K562 (cell line): ENCODE results near the gene KCTD1. TPM values are rescaled to one million over a fixed set of nuclear protein-coding genes. Genes with fewer than 3 reads are reported as not detected.

Experiments used
- ATAC-seq: fragments of 200-7000 bp; cut with Tn5 transposase; 3 replicates; pipeline ENCODE4 v1.9.1; 2020; ENCODE audit warnings: moderate library complexity
- BruUV-seq: library from RNA; stranded (reverse); fragments of 400-500 nt; replicated peaks from 2 replicates; lab custom pipeline; 2021; lab: Mats Ljungman, UMichigan
- CTCF ChIA-PET: fragments of 300-600 bp; formaldehyde crosslinking; extraction: SDS; loops from one replicate; lab custom pipeline; 2021; ENCODE audit warnings: low intra/inter-chr PET ratio; lab: Yijun Ruan, JAX
- POLR2A ChIA-PET: fragments of 300-600, 350-650 bp; sonication (Branson Sonifier 250); formaldehyde crosslinking; extraction: SDS; loops from one replicate; lab custom pipeline; 2021; ENCODE audit warnings: antibody characterized with exemption, inconsistent platforms; lab: Yijun Ruan, JAX
- DNase-seq, 4 experiments: peaks; one replicate each; pipeline versions ENCODE4 v3.0.0 to v3.0.0-alpha.2; 2011 to 2018; ENCODE audit warnings: low spot score in 3 of 4, mixed read lengths in 3 of 4; ENCODE audit errors: extremely low read depth in 1 of 4
- FAIRE-seq: peaks from 2 replicates; lab custom pipeline; 2011; peaks lifted over from hg19 to GRCh38; lab: Jason Lieb, UNC
- H2AFZ ChIP-seq: 2 replicates; pipeline ENCODE4 v1.6.0; 2011; ENCODE audit warnings: low read depth, low read length, control low read depth, inconsistent platforms
- H3K27ac ChIP-seq: fragments of 200-600 bp; 3 replicates; pipeline ENCODE4 v1.8.0; 2011; ENCODE audit warnings: low read depth, mild to moderate bottlenecking, control low read depth, inconsistent platforms, low read length, moderate library complexity, mixed read lengths; ENCODE audit errors: extremely low read depth
- H3K27me3 ChIP-seq, 2 experiments: fragments of 300-600 bp in 1 of 2; 2 replicates in 1 of 2; 3 replicates in 1 of 2; pipeline versions ENCODE4 v1.6.0 to v1.8.0; 2011; ENCODE audit warnings: inconsistent platforms in 2 of 2, low read length in 2 of 2, mild to moderate bottlenecking in 1 of 2, mixed read lengths in 1 of 2, moderate library complexity in 1 of 2; ENCODE audit not compliant: control insufficient read depth in 2 of 2, insufficient read depth in 2 of 2
- H3K36me3 ChIP-seq: fragments of 300-600 bp; 3 replicates; pipeline ENCODE4 v1.8.0; 2011; ENCODE audit warnings: mild to moderate bottlenecking, low read length, inconsistent platforms; ENCODE audit not compliant: control insufficient read depth, insufficient read depth
- H3K4me1 ChIP-seq, 2 experiments: fragments of 200-600 bp in 1 of 2; replicated peaks in 1 of 2; 2 replicates in 1 of 2; 3 replicates in 1 of 2; pipeline versions ENCODE4 v1.5.1 to v1.8.0; 2011; ENCODE audit warnings: inconsistent platforms in 2 of 2, low read length in 2 of 2, mild to moderate bottlenecking in 1 of 2, mixed read lengths in 1 of 2, moderate library complexity in 1 of 2; ENCODE audit not compliant: control insufficient read depth in 2 of 2, insufficient read depth in 2 of 2
- H3K4me2 ChIP-seq: 2 replicates; pipeline ENCODE4 v1.6.1; 2011; ENCODE audit warnings: low read length, control low read depth, inconsistent platforms, mixed read lengths; ENCODE audit not compliant: insufficient read depth
- H3K4me3 ChIP-seq: fragments of 200-600 bp; sonication (generic), shearing (Covaris generic); 2 replicates; pipeline ENCODE4 v1.5.1; 2016; ENCODE audit warnings: control low read depth, inconsistent platforms
- H3K79me2 ChIP-seq: fragments of 200-600 bp; 3 replicates; pipeline ENCODE4 v1.8.0; 2011; ENCODE audit warnings: low read length, inconsistent platforms; ENCODE audit not compliant: control insufficient read depth, insufficient read depth
- H3K9ac ChIP-seq, 2 experiments: 2 replicates each; pipeline versions ENCODE4 v1.6.0 to v1.6.1; 2011; ENCODE audit warnings: low read depth in 2 of 2, low read length in 2 of 2, control low read depth in 1 of 2, inconsistent platforms in 1 of 2, mild to moderate bottlenecking in 1 of 2, mixed read lengths in 1 of 2; ENCODE audit not compliant: insufficient read depth in 1 of 2
- H3K9me1 ChIP-seq: one replicate; pipeline ENCODE4 v1.6.0; 2011; ENCODE audit warnings: inconsistent platforms, mild to moderate bottlenecking, low read length, moderate library complexity; ENCODE audit not compliant: control insufficient read depth, insufficient read depth
- H3K9me3 ChIP-seq: replicated peaks from 2 replicates; pipeline ENCODE4 v1.5.1; 2011; ENCODE audit warnings: low read depth, low read length, inconsistent platforms; ENCODE audit not compliant: control insufficient read depth, insufficient read depth
- H4K20me1 ChIP-seq: replicated peaks from 2 replicates; pipeline ENCODE4 v1.6.1; 2011; ENCODE audit warnings: low read length, inconsistent platforms, mixed read lengths; ENCODE audit not compliant: control insufficient read depth, insufficient read depth
- CHD1 ChIP-seq: fragments of 200-600 bp; sonication (generic); IDR thresholded peaks from one replicate; pipeline ENCODE4 v1.6.1; 2012; ENCODE audit warnings: mild to moderate bottlenecking, moderate library complexity, low read length, inconsistent platforms
- GTF2E2 ChIP-seq: fragments of 200-800 bp; sonication (Bioruptor generic); IDR thresholded peaks from 2 replicates; pipeline ENCODE4 v1.6.1; 2016; ENCODE audit warnings: missing genetic modification characterization, missing compliant biosample characterization
- MGA ChIP-seq: fragments of 450-650 bp; IDR thresholded peaks from 2 replicates; pipeline ENCODE4 v1.6.1; 2016; ENCODE audit warnings: mild to moderate bottlenecking, moderate library complexity
- ZNF324 ChIP-seq: fragments of 250-450 bp; sonication (Bioruptor Pico); IDR thresholded peaks from 2 replicates; pipeline ENCODE4 v1.4.0; 2020; ENCODE audit warnings: mild to moderate bottlenecking
- WGBS: fragments of 100-300 bp; shearing (Covaris generic); methylation state at CpG from one replicate; pipeline ENCODE4 v1.1.6; 2016; ENCODE audit warnings: low coverage, mixed read lengths; ENCODE audit not compliant: insufficient coverage; ENCODE audit errors: missing lambda C conversion rate; 5-methylcytosine and 5-hydroxymethylcytosine counted together
- in situ Hi-C: fragments of 300-500 bp; cut with MboI; formaldehyde crosslinking; loops from 4 replicates; pipeline ENCODE4 v1.15.0; 2018; ENCODE audit warnings: inconsistent platforms, mixed read lengths
- intact Hi-C: fragments of 100-400 bp; cut with micrococcal nuclease; formaldehyde crosslinking; loops from 2 replicates; pipeline ENCODE4 v1.14.2; 2022
- polyA plus RNA-seq, 8 experiments: library from polyadenylated mRNA; depleted of rRNA in 4 of 8; stranded (reverse) in 5 of 8; unstranded in 3 of 8; fragments of >200 nt; fragmentation: Nextera tagmentation in 2 of 8; fragmentation: Illumina TruSeq in 1 of 8; extraction: Ambion mirVana in 2 of 8; extraction: Trizol in 1 of 8; gene quantifications; 2 replicates each; pipeline versions ENCODE4 v1.2.1 to v1.2.3, GENCODE V29; 2011 to 2014; ENCODE audit warnings: inconsistent platforms in 1 of 8, missing spikeins in 1 of 8
- total RNA-seq, 7 experiments: library from RNA; depleted of rRNA in 6 of 7; stranded (reverse); fragments of >200 nt in 6 of 7; fragmentation: Illumina TruSeq in 2 of 7; extraction: Trizol in 2 of 7; gene quantifications; 2 replicates each; pipeline versions ENCODE4 v1.2.1 to v1.2.3, GENCODE V29; 2011 to 2021; ENCODE audit warnings: low replicate concordance in 1 of 7
- TF ChIP-seq, protein P1 (sequence below): fragments of 450-650 bp; formaldehyde crosslinking; IDR thresholded peaks from 2 replicates; pipeline ENCODE4 v1.4.0; 2020; ENCODE audit warnings: mild to moderate bottlenecking, mixed read lengths

The KCTD1 gene
- total and polyA plus RNA-seq, 9 of the 15 experiments (the other 6 are each of a cell fraction or from before 2014, with no cell fraction given): not detected

GRCh38 chr18:26489881-26490280 lies 58.5 kb downstream of the KCTD1 start:
- H2AFZ ChIP-seq: no peak overlapping the region
- ATAC-seq (no peak), DNase-seq (no peak), FAIRE-seq (no peak)
- no peak overlapping the region for H3K27ac ChIP-seq
- in situ Hi-C loops (no loop called here), intact Hi-C loops (no loop called here)
- no peaks in the 10 kb centered on the region for H3K36me3 ChIP-seq
- WGBS: under 1% methylated on average over 7 of the region's 7 CpGs
- no peaks in the 10 kb centered on the region for H3K79me2 ChIP-seq
- H3K4me2 ChIP-seq: no peak overlapping the region
- no peak overlapping the region for H3K9ac ChIP-seq
- no peak overlapping the region for H3K4me3 ChIP-seq
- H3K27me3 ChIP-seq: peaks cover 4 to 5% of the 10 kb centered on the region in 2 experiments; a peak in 3 of 5 replicates
- BruUV-seq: no TSS peak
- CTCF ChIA-PET: no interaction called here
- no peaks in the 10 kb centered on the region for H3K9me1 ChIP-seq
- H4K20me1 ChIP-seq: no peaks in the 10 kb centered on the region
- H3K9me3 ChIP-seq: no peaks in the 10 kb centered on the region
- no peaks in the 10 kb centered on the region for H3K4me1 ChIP-seq
- TF ChIP-seq, protein P1, sequence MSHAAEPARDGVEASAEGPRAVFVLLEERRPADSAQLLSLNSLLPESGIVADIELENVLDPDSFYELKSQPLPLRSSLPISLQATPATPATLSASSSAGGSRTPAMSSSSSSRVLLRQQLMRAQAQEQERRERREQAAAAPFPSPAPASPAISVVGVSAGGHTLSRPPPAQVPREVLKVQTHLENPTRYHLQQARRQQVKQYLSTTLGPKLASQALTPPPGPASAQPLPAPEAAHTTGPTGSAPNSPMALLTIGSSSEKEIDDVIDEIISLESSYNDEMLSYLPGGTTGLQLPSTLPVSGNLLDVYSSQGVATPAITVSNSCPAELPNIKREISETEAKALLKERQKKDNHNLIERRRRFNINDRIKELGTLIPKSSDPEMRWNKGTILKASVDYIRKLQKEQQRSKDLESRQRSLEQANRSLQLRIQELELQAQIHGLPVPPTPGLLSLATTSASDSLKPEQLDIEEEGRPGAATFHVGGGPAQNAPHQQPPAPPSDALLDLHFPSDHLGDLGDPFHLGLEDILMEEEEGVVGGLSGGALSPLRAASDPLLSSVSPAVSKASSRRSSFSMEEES (CRISPR knock-in tag): no peak
- TF ChIP-seq GTF2E2 (no peak), CHD1 (no peak), ZNF324 (CRISPR knock-in tag) (no peak), MGA (no peak)
- POLR2A ChIA-PET: interaction anchor here (0.8 kb wide), 1 partner anchor 549 kb away, joined by 3 read pairs; no protein-coding TSS in a partner anchor
